ENCODE results near the gene TGOLN2.

- TF ChIP-seq CTCF (IDR thresholded peaks at IDR 0.05; ENCODE audit: insufficient read depth, low read length) (no peak), POLR2AphosphoS5 (IDR thresholded peaks at IDR 0.05; ENCODE audit: low read depth) (no peak)
Observed at GRCh38 chr2:85377083-85377482, 49.3 kb upstream of the TGOLN2 start.

Data from HL-60 (cell line).